Fibroblast of lung (primary cell): ENCODE measurements around the gene NACAD. TPM values are rescaled to one million over a fixed set of nuclear protein-coding genes. Genes with fewer than 3 reads are reported as not detected.

ENCODE experiments used
- DNase-seq, 2 donors: peaks; one replicate each; pipeline versions ENCODE4 v3.0.0 to v3.0.0-alpha.2; 2010; ENCODE audit warnings: low read depth in 2 of 2
- H2AFZ ChIP-seq: 2 replicates; pipeline ENCODE4 v1.5.1; 2012; ENCODE audit warnings: low read length, control low read depth, inconsistent platforms
- H3K27ac ChIP-seq: 2 replicates; pipeline ENCODE4 v1.5.1; 2011; ENCODE audit warnings: low read length, control low read depth; ENCODE audit not compliant: insufficient read depth
- H3K27me3 ChIP-seq: 2 replicates; pipeline ENCODE4 v1.5.1; 2011; ENCODE audit warnings: mild to moderate bottlenecking, low read length; ENCODE audit not compliant: control insufficient read depth, insufficient read depth
- H3K36me3 ChIP-seq: 2 replicates; pipeline ENCODE4 v1.5.1; 2011; ENCODE audit warnings: low read length; ENCODE audit not compliant: control insufficient read depth, insufficient read depth
- H3K4me1 ChIP-seq: 2 replicates; pipeline ENCODE4 v1.5.1; 2011; ENCODE audit warnings: low read length; ENCODE audit not compliant: control insufficient read depth, insufficient read depth; ENCODE audit errors: extremely low read depth
- H3K4me2 ChIP-seq: 2 replicates; pipeline ENCODE4 v1.5.1; 2011; ENCODE audit warnings: low read length, control low read depth; ENCODE audit not compliant: insufficient read depth; ENCODE audit errors: extremely low read depth
- H3K4me3 ChIP-seq, 4 experiments: fragments of 200-600 bp in 1 of 4; sonication (generic) in 1 of 4; replicated peaks in 1 of 4; 2 replicates each; pipeline ENCODE4 v1.5.1; 2011 to 2016; ENCODE audit warnings: low read length in 4 of 4, low read depth in 3 of 4, mild to moderate bottlenecking in 3 of 4, control low read depth in 2 of 4, inconsistent platforms in 1 of 4, mixed read lengths in 1 of 4; ENCODE audit not compliant: insufficient read depth in 1 of 4; ENCODE audit errors: control extremely low read depth in 1 of 4
- H3K79me2 ChIP-seq: 2 replicates; pipeline ENCODE4 v1.5.1; 2012; ENCODE audit warnings: mild to moderate bottlenecking, low read length, inconsistent platforms; ENCODE audit not compliant: control insufficient read depth, insufficient read depth
- H3K9ac ChIP-seq: 2 replicates; pipeline ENCODE4 v1.5.1; 2011; ENCODE audit warnings: mild to moderate bottlenecking, low read length, control low read depth; ENCODE audit not compliant: insufficient read depth
- H3K9me3 ChIP-seq: 2 replicates; pipeline ENCODE4 v1.5.1; 2012; ENCODE audit warnings: low read depth, low read length; ENCODE audit not compliant: control insufficient read depth, insufficient read depth
- H4K20me1 ChIP-seq: 2 replicates; pipeline ENCODE4 v1.5.1; 2011; ENCODE audit warnings: low read length; ENCODE audit not compliant: control insufficient read depth, insufficient read depth; ENCODE audit errors: extremely low read depth
- EZH2 ChIP-seq: IDR thresholded peaks from 2 replicates; pipeline ENCODE4 v1.5.1; 2012; ENCODE audit warnings: low read length, control low read depth, mild to moderate bottlenecking; ENCODE audit errors: missing control alignments
- polyA plus RNA-seq, 2 donors: library from polyadenylated mRNA; depleted of rRNA in 1 of 2; stranded (reverse) in 1 of 2; unstranded in 1 of 2; fragments of >200 nt; gene quantifications; 2 replicates each; pipeline ENCODE4 v1.2.1, GENCODE V29; 2011 to 2012; ENCODE audit warnings: missing spikeins in 1 of 2
- total RNA-seq: library from RNA; depleted of rRNA; stranded (reverse); fragments of >200 nt; gene quantifications from 2 replicates; pipeline ENCODE4 v1.2.1, GENCODE V29; 2014
- TF ChIP-seq, protein P1 (sequence below), 2 donors: IDR thresholded peaks in 1 of 2; conservative IDR thresholded peaks in 1 of 2; 1 replicate in 1 of 2; 2 replicates in 1 of 2; pipeline ENCODE4 v1.5.1; 2011 to 2012; ENCODE audit warnings: low read length in 2 of 2, control low read depth in 1 of 2, inconsistent platforms in 1 of 2, low read depth in 1 of 2, mild to moderate bottlenecking in 1 of 2

The NACAD gene
- total and polyA plus RNA-seq, 2 donors (not counting 1 experiment from before 2014, with no cell fraction given): 0.41 to 2.8 TPM

DNA sequence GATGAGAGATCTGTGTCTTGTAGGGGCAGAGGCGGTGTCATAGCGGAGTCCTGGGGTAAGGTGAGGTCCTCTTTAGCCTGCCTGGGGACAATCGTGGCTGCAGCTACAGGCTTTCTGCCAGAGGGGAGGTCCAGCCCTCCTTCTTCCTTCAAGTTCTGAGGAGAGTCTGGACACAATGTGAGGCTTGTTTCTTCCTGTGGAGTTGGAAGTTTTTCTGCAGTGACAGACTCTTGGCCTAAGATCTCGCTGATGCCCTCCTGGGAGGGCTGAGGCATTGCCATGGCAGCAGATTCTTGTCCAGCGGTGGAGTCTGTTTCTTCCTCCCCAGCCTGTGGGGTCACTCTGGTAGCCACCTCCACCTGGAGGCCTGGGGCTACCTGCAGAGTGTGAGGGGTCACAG is 4.4 kb downstream of the NACAD start:
- H2AFZ ChIP-seq: no peak overlapping the region
- H3K9ac ChIP-seq: no peak overlapping the region

GRCh38 chr7:45082831-45083331 is 5.9 kb downstream of the NACAD start:
- Histone ChIP-seq H3K4me3 (no peak overlapping the region), H3K27ac (no peak overlapping the region), H3K9me3 (no peaks in the 10 kb centered on the region), H3K4me1 (no peaks in the 10 kb centered on the region), H3K79me2 (no peaks in the 10 kb centered on the region), H3K36me3 (no peaks in the 10 kb centered on the region), H4K20me1 (no peaks in the 10 kb centered on the region), H3K9ac (no peak overlapping the region), H3K4me2 (no peak overlapping the region), H3K27me3 (no peaks in the 10 kb centered on the region), H2AFZ (no peak overlapping the region)
- no peak for TF ChIP-seq EZH2
- TF ChIP-seq, protein P1, sequence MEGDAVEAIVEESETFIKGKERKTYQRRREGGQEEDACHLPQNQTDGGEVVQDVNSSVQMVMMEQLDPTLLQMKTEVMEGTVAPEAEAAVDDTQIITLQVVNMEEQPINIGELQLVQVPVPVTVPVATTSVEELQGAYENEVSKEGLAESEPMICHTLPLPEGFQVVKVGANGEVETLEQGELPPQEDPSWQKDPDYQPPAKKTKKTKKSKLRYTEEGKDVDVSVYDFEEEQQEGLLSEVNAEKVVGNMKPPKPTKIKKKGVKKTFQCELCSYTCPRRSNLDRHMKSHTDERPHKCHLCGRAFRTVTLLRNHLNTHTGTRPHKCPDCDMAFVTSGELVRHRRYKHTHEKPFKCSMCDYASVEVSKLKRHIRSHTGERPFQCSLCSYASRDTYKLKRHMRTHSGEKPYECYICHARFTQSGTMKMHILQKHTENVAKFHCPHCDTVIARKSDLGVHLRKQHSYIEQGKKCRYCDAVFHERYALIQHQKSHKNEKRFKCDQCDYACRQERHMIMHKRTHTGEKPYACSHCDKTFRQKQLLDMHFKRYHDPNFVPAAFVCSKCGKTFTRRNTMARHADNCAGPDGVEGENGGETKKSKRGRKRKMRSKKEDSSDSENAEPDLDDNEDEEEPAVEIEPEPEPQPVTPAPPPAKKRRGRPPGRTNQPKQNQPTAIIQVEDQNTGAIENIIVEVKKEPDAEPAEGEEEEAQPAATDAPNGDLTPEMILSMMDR (conservative IDR thresholded peaks at IDR 0.05 in 1 of 2, IDR thresholded peaks at IDR 0.05 in 1 of 2; ENCODE audit: low read depth in 1 of 2, low read length in 2 of 2): no peak
- no peak for DNase-seq

More for the DNA sequence above, 4.4 kb downstream of the NACAD start:
- Histone ChIP-seq H3K4me1 (no peaks in the 10 kb centered on the region), H4K20me1 (no peaks in the 10 kb centered on the region), H3K4me2 (no peak overlapping the region), H3K79me2 (no peaks in the 10 kb centered on the region), H3K4me3 (no peak overlapping the region), H3K9me3 (no peaks in the 10 kb centered on the region), H3K36me3 (no peaks in the 10 kb centered on the region), H3K27ac (no peak overlapping the region), H3K27me3 (no peaks in the 10 kb centered on the region)
- no peak for DNase-seq
- no peak for TF ChIP-seq EZH2
- TF ChIP-seq, protein P1 (conservative IDR thresholded peaks at IDR 0.05 in 1 of 2, IDR thresholded peaks at IDR 0.05 in 1 of 2; ENCODE audit: low read depth in 1 of 2, low read length in 2 of 2): no peak

DNA sequence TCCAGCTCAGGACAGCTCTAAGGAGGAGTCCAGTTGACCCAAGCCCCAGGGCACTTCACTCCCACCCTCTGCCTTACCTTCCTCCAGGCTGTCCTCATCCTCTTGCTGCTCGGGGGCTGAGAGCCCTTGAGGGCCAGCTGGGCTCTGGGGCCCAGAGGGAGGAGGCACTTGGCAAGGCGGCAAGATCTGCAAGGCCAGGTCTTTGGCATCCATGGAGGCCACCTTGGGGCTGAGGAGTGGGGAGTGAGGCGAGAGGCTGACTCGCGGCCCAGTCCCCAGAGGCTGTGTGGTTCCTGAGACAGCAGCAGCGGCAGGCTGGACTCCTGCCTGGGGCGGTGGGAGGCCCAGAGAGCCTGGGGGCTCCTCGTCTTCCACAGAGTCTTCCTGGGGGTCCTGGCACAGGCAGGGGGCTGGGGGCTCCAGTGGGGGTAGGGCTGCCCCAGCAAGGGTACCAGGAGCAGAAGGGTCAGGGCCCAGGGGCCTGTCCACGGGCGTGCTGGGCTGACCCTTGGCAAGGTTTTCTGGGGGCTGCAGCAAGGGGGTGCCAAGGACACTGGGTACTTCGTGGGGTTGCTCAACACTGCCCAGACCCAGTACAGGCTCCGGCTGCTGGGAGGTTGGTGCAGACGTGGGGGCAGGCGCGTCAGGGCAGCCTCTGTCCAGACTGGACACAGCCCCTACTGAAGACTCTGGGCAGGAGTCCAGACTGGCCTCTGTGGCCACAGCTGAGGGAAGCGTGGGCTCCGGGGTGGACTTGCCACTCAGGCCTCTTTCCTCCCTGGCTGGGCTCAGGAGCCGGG is 6.5 kb downstream of the NACAD start:
- H3K27ac ChIP-seq: no peak overlapping the region
- H3K36me3 ChIP-seq: no peaks in the 10 kb centered on the region
- no peaks in the 10 kb centered on the region for H3K4me1 ChIP-seq
- TF ChIP-seq, protein P1 (conservative IDR thresholded peaks at IDR 0.05 in 1 of 2, IDR thresholded peaks at IDR 0.05 in 1 of 2; ENCODE audit: low read depth in 1 of 2, low read length in 2 of 2): no peak
- TF ChIP-seq EZH2: no peak
- H3K9me3 ChIP-seq: no peaks in the 10 kb centered on the region
- no peaks in the 10 kb centered on the region for H4K20me1 ChIP-seq
- DNase-seq: peak; percentile 17 to 24
- H3K79me2 ChIP-seq: no peaks in the 10 kb centered on the region
- no peak overlapping the region for H3K9ac ChIP-seq
- no peak overlapping the region for H3K4me3 ChIP-seq
- no peak overlapping the region for H2AFZ ChIP-seq
- H3K27me3 ChIP-seq: no peaks in the 10 kb centered on the region
- no peak overlapping the region for H3K4me2 ChIP-seq
